Left ventricle myocardium inferior (tissue), 1 donor: ENCODE results near the gene INKA2. TPM values are rescaled to one million over a fixed set of nuclear protein-coding genes. Genes with fewer than 3 reads are reported as not detected.

Experiments used
- DNase-seq: peaks from one replicate; pipeline ENCODE4 v3.0.0-alpha.2; 2020
- H3K27ac ChIP-seq: fragments of 200-600 bp; replicated peaks from 2 replicates; pipeline ENCODE4 v1.8.0; 2021
- H3K27me3 ChIP-seq: fragments of 200-600 bp; 2 replicates; pipeline ENCODE4 v1.8.0; 2021; ENCODE audit warnings: low read depth
- H3K36me3 ChIP-seq: fragments of 200-600 bp; 2 replicates; pipeline ENCODE4 v1.8.0; 2021
- H3K4me1 ChIP-seq: fragments of 200-600 bp; 2 replicates; pipeline ENCODE4 v1.8.0; 2021
- H3K4me3 ChIP-seq: fragments of 200-600 bp; 2 replicates; pipeline ENCODE4 v1.8.0; 2021; ENCODE audit warnings: mild to moderate bottlenecking, moderate library complexity
- H3K9me3 ChIP-seq: fragments of 200-600 bp; replicated peaks from 2 replicates; pipeline ENCODE4 v1.8.0; 2021
- intact Hi-C: fragments of 100-400 bp; cut with micrococcal nuclease; formaldehyde crosslinking; loops from one replicate; pipeline ENCODE4 v1.11.0; 2022
- total RNA-seq: library from RNA; stranded (reverse); fragmentation: NEBNext Ultra II Directional; extraction: Animal tissue kit (Norgen Biotek cat#: 25700); gene quantifications from one replicate; pipeline ENCODE4 v1.2.1, GENCODE V29; 2021
- TF ChIP-seq, protein P1 (sequence below): fragments of 200-600 bp; IDR thresholded peaks from 2 replicates; pipeline ENCODE4 v1.8.0; 2021; ENCODE audit warnings: antibody characterized with exemption, mild to moderate bottlenecking, borderline replicate concordance
- donor health status: DM: no; HTN: yes; CAD: no; lungs with severe emphysema.

INKA2 gene
- total RNA-seq, 1 donor from 2014 or later: 24.3 TPM

DNA sequence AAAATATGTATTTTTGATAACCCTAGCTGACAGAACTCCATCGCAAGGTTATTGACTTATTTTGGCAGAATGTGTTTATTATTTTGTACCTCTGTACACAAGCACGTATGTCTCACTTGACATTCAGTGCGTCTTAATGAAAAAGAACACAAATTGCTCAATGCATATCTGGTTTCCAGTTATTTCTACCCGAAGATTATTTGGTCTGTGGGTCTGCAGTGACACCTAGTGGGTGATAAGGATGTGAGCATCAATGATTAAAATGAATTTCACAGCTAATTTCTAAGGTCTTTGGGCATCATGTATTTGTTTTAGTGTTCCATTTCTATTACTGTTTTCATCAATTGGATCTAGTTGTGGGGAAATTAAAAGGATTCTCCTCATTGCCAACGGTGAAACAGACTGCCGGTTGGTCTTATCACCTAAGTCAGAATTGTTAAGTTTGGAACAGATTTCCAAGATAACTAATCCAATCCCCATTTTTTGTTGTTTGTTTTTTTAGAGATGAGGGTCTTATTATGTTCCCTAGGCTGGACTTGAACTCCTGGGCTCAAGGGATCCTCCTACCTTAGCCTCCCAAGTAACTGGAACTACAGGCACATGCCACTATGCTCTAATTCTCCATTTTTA is 30.4 kb upstream of the INKA2 start:
- Histone ChIP-seq H3K4me1 (peaks cover 5% of the 10 kb centered on the region), H3K36me3 (peaks cover 49% of the 10 kb centered on the region), H3K4me3 (no peak overlapping the region), H3K9me3 (no peaks in the 10 kb centered on the region), H3K27ac (peak overlapping the region; percentile 7), H3K27me3 (no peaks in the 10 kb centered on the region)
- DNase-seq: no peak
- TF ChIP-seq, protein P1, sequence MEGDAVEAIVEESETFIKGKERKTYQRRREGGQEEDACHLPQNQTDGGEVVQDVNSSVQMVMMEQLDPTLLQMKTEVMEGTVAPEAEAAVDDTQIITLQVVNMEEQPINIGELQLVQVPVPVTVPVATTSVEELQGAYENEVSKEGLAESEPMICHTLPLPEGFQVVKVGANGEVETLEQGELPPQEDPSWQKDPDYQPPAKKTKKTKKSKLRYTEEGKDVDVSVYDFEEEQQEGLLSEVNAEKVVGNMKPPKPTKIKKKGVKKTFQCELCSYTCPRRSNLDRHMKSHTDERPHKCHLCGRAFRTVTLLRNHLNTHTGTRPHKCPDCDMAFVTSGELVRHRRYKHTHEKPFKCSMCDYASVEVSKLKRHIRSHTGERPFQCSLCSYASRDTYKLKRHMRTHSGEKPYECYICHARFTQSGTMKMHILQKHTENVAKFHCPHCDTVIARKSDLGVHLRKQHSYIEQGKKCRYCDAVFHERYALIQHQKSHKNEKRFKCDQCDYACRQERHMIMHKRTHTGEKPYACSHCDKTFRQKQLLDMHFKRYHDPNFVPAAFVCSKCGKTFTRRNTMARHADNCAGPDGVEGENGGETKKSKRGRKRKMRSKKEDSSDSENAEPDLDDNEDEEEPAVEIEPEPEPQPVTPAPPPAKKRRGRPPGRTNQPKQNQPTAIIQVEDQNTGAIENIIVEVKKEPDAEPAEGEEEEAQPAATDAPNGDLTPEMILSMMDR: peak; percentile 90
- intact Hi-C loops: loop anchor here (10.0 kb wide), 1 partner anchor 285 kb away; no protein-coding TSS in a partner anchor

DNA sequence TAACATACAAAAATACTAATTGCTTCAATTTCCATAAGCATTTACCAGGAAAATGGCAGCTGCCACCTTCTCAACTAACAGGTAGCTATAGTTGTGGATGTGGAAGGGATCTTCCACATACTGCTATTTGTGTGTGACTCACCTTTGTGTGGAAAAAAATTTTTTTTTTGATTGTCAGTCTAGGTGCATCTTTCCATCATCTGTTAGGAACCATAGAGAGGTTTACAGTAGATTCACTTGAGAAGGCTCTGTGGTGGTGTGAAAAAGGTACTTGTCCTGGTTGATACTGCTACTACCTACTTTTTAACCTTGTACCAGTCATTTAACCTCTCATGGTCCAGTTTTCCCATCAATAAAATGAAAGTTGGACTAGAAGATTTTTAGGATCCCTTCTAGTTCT is 29.4 kb upstream of the INKA2 start:
- Histone ChIP-seq H3K27ac (no peak overlapping the region), H3K9me3 (no peaks in the 10 kb centered on the region), H3K4me3 (no peak overlapping the region), H3K27me3 (no peaks in the 10 kb centered on the region), H3K36me3 (peaks cover 53% of the 10 kb centered on the region), H3K4me1 (peaks cover 5% of the 10 kb centered on the region)
- DNase-seq: no peak
- TF ChIP-seq, protein P1: no peak
- intact Hi-C loops: loop anchor here (10.0 kb wide), 1 partner anchor 284 kb away; no protein-coding TSS in a partner anchor

DNA sequence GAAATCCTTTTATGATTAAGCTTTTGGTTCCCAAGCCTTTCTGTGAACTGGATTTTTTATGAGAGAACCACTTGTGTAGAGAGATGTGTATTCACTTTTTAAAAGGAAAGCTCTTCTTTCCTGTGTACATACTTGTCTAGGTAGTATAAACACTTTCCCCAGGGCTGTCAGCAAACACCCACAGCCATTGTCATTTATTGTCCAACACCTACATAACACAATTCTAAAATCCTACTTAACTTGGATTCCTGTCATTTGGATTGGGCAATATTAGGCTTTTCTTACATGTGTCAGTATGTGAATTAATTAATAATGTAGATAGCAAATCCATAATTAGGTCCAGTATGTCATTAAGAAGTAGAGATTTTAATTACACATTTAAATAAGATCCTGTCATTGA is 28.8 kb upstream of the INKA2 start:
- TF ChIP-seq, protein P1: no peak
- Histone ChIP-seq H3K9me3 (no peaks in the 10 kb centered on the region), H3K27me3 (no peaks in the 10 kb centered on the region), H3K4me1 (peaks cover 5% of the 10 kb centered on the region), H3K27ac (no peak overlapping the region), H3K36me3 (peaks cover 59% of the 10 kb centered on the region), H3K4me3 (no peak overlapping the region)
- intact Hi-C loops: loop anchor here (10.0 kb wide), 1 partner anchor 283 kb away; no protein-coding TSS in a partner anchor
- DNase-seq: no peak

DNA sequence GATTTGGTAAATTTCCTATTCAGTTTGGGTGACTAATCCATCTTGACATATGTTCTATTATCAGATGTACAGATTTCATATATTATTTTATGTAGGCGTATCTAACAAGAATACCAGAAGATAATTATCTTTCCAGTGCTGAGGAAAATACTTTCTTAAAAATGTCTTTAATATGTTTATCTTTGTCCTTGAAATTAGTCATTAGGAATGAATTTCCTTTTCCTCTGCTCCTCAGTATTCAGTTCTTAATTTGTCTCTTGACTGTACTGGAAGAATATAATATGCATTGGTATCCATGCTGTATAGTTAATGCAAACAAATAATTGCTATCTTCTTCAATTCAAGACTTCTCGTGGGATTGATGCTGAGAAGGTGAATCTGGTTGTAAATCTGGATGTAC is 23.1 kb upstream of the INKA2 start:
- intact Hi-C loops: loop anchor here (10.0 kb wide), 1 partner anchor 278 kb away; no protein-coding TSS in a partner anchor

DNA sequence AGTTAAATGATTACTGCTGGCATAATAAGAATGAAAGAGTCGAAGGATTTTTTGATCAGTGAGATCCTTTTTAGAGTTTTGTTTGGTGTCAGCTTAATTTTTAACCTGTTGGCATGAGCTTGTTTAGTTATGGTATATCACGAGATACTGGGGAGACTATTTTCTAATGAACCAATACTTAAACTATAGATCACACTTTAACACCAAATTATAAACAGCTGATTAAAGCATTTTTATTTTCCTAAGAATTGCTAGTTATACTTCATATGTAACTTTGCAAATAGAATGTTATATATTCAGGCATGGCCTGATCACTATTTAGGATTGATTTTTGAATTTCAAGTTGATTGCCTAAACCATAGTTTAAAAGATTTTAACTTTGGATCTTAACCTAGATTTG is 22.5 kb upstream of the INKA2 start:
- intact Hi-C loops: loop anchor here (10.0 kb wide), 1 partner anchor 277 kb away; no protein-coding TSS in a partner anchor
- Histone ChIP-seq H3K4me1 (peaks cover 9% of the 10 kb centered on the region), H3K27me3 (no peaks in the 10 kb centered on the region), H3K36me3 (peaks cover 84% of the 10 kb centered on the region), H3K9me3 (no peaks in the 10 kb centered on the region), H3K4me3 (no peak overlapping the region), H3K27ac (no peak overlapping the region)
- TF ChIP-seq, protein P1: no peak
- DNase-seq: no peak

More for the DNA sequence above, 23.1 kb upstream of the INKA2 start:
- TF ChIP-seq, protein P1: no peak
- no peaks in the 10 kb centered on the region for H3K9me3 ChIP-seq
- no peak overlapping the region for H3K4me3 ChIP-seq
- no peaks in the 10 kb centered on the region for H3K27me3 ChIP-seq
- H3K36me3 ChIP-seq: peaks cover 87% of the 10 kb centered on the region
- DNase-seq: no peak
- H3K27ac ChIP-seq: no peak overlapping the region
- peaks cover 3% of the 10 kb centered on the region for H3K4me1 ChIP-seq
